Astrocyte (in vitro differentiated cells and primary cell): ENCODE results near the gene DIAPH1. TPM values are rescaled to one million over a fixed set of nuclear protein-coding genes. Genes with fewer than 3 reads are reported as not detected.

ENCODE experiments used
- DNase-seq: peaks from one replicate; pipeline ENCODE4 v3.0.0-alpha.2; 2010; ENCODE audit warnings: low read depth
- FAIRE-seq: peaks from 2 replicates; lab custom pipeline; 2011; peaks lifted over from hg19 to GRCh38; lab: Jason Lieb, UNC
- H2AFZ ChIP-seq: 2 replicates; pipeline ENCODE4 v1.6.0; 2012; ENCODE audit warnings: low read depth, low read length, inconsistent platforms
- H3K27ac ChIP-seq: 2 replicates; pipeline ENCODE4 v1.5.1; 2011; ENCODE audit warnings: low read depth, low read length, inconsistent platforms
- H3K27me3 ChIP-seq: 2 replicates; pipeline ENCODE4 v1.6.0; 2011; ENCODE audit warnings: low read length, inconsistent platforms; ENCODE audit not compliant: insufficient read depth
- H3K36me3 ChIP-seq: 2 replicates; pipeline ENCODE4 v1.5.1; 2011; ENCODE audit warnings: low read length, inconsistent platforms; ENCODE audit not compliant: insufficient read depth
- H3K4me1 ChIP-seq: 2 replicates; pipeline ENCODE4 v1.5.1; 2011; ENCODE audit warnings: low read length, inconsistent platforms; ENCODE audit not compliant: insufficient read depth
- H3K4me2 ChIP-seq: 2 replicates; pipeline ENCODE4 v1.6.0; 2012; ENCODE audit warnings: low read length, inconsistent platforms
- H3K4me3 ChIP-seq: 2 replicates; pipeline ENCODE4 v1.5.1; 2011; ENCODE audit warnings: low read depth, mild to moderate bottlenecking, low read length, inconsistent platforms; ENCODE audit not compliant: insufficient read depth
- H3K79me2 ChIP-seq: 2 replicates; pipeline ENCODE4 v1.6.0; 2012; ENCODE audit warnings: mild to moderate bottlenecking, low read length, inconsistent platforms; ENCODE audit not compliant: insufficient read depth
- H3K9ac ChIP-seq: 2 replicates; pipeline ENCODE4 v1.6.0; 2012; ENCODE audit warnings: mild to moderate bottlenecking, low read length, inconsistent platforms
- H3K9me3 ChIP-seq: 2 replicates; pipeline ENCODE4 v1.5.1; 2012; ENCODE audit warnings: low read depth, mild to moderate bottlenecking, low read length, inconsistent platforms; ENCODE audit not compliant: insufficient read depth
- H4K20me1 ChIP-seq: 2 replicates; pipeline ENCODE4 v1.6.0; 2012; ENCODE audit warnings: low read length, inconsistent platforms; ENCODE audit not compliant: insufficient read depth
- H3K27ac Mint-ChIP-seq: one replicate; pipeline ENCODE4 v1.8.0; 2021; ENCODE audit warnings: mild to moderate bottlenecking, mixed read lengths; ENCODE audit not compliant: unreplicated experiment
- H3K27me3 Mint-ChIP-seq: one replicate; pipeline ENCODE4 v1.8.0; 2021; ENCODE audit warnings: low read depth, mixed read lengths; ENCODE audit not compliant: unreplicated experiment
- H3K36me3 Mint-ChIP-seq: one replicate; pipeline ENCODE4 v1.8.0; 2021; ENCODE audit warnings: low read depth, mixed read lengths; ENCODE audit not compliant: unreplicated experiment
- H3K4me1 Mint-ChIP-seq: one replicate; pipeline ENCODE4 v1.8.0; 2021; ENCODE audit warnings: low read depth, mixed read lengths; ENCODE audit not compliant: unreplicated experiment
- H3K4me3 Mint-ChIP-seq: one replicate; pipeline ENCODE4 v1.8.0; 2021; ENCODE audit warnings: mild to moderate bottlenecking, moderate library complexity, mixed read lengths; ENCODE audit not compliant: unreplicated experiment
- H3K9me3 Mint-ChIP-seq: one replicate; pipeline ENCODE4 v1.8.0; 2021; ENCODE audit warnings: mild to moderate bottlenecking, mixed read lengths; ENCODE audit not compliant: unreplicated experiment
- CTCF ChIP-seq: IDR thresholded peaks from 2 replicates; pipeline ENCODE4 v1.5.1; 2011; ENCODE audit warnings: low read depth, mild to moderate bottlenecking, inconsistent platforms, low read length, moderate library complexity; ENCODE audit not compliant: insufficient read depth
- EZH2 ChIP-seq: IDR thresholded peaks from 2 replicates; pipeline ENCODE4 v1.6.1; 2012; ENCODE audit warnings: mild to moderate bottlenecking, low read length, inconsistent platforms; ENCODE audit not compliant: insufficient read depth
- total RNA-seq: library from RNA; stranded (reverse); gene quantifications from 2 replicates; pipeline ENCODE4 v1.2.1, GENCODE V29; 2021

The DIAPH1 gene
- total RNA-seq, 1 donor from 2014 or later = 78.8 TPM

DNA sequence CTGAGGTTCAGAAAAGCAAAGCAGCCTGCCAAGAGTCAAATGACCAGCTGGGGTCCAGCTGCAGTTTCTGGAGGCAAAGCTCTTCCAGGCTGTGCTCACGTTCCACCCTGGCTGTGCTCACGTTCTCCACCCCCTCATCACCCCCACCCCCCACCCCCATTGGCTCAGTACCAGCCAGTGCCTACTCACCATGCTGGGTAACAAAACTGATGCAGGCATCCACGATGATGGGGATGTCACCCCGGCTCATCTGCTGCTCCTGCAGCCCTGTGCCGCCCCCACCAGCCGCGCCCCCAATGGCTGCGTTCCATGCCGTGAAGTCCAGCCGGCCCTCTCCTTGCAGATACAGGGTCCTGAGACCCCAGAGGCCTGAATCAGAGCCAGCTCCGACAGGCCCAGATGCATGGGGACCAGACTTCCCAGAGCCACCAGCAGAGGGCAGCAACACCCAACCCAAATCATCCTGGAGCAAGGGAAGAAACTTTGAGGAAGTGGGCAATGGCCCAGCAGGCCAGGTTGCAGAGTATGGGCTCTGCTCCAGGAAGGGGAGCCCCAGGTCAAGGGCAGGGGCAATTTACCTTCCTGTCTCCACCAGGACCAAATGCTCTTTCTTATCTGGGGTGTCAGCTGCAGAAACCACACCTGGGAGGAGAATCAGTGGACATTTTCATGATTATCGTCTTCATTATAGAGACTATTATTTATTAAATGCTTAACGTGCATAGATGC, 46.1 kb upstream of the DIAPH1 start:
- H2AFZ ChIP-seq = no peak overlapping the region
- Mint-ChIP-seq H3K27ac (peak overlapping the region; percentile 27), H3K36me3 (peaks cover 21% of the 10 kb centered on the region)

DNA sequence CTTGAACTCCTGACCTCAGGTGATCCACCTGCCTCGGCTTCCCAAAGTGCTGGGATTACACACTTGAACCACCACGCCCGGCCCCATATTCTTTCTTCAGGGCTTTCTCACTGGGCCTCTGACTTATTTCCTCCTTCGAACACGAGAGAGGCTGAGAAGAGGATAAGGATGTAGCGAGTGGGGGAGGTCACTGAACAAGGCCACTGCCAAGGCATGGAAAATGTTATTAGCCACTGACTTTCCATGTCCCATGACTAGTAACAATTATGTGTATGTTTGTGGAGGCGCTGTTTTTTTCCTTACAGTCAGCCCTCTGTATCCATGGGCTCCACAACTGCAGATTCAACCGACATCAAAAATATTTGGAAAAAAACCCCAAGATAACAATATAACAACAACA, 44.7 kb upstream of the DIAPH1 start:
- peaks cover 3% of the 10 kb centered on the region for H3K4me1 Mint-ChIP-seq
- H3K9me3 Mint-ChIP-seq = no peaks in the 10 kb centered on the region
- H3K36me3 ChIP-seq = peaks cover 11% of the 10 kb centered on the region
- H3K4me1 ChIP-seq = peaks cover 3% of the 10 kb centered on the region
- no peak overlapping the region for H3K4me3 Mint-ChIP-seq
- DNase-seq (no peak), FAIRE-seq (no peak)
- no peak overlapping the region for H2AFZ ChIP-seq
- no peaks in the 10 kb centered on the region for H3K27me3 ChIP-seq
- H3K9ac ChIP-seq = no peak overlapping the region
- H3K79me2 ChIP-seq = no peaks in the 10 kb centered on the region
- TF ChIP-seq CTCF (no peak), EZH2 (no peak)
- no peaks in the 10 kb centered on the region for H3K9me3 ChIP-seq
- H3K4me3 ChIP-seq = no peak overlapping the region
- peaks cover 20% of the 10 kb centered on the region for H3K36me3 Mint-ChIP-seq
- no peaks in the 10 kb centered on the region for H3K27me3 Mint-ChIP-seq
- H4K20me1 ChIP-seq = no peaks in the 10 kb centered on the region
- H3K27ac Mint-ChIP-seq = no peak overlapping the region
- H3K27ac ChIP-seq = no peak overlapping the region
- H3K4me2 ChIP-seq = no peak overlapping the region

More for the DNA sequence above, 46.1 kb upstream of the DIAPH1 start:
- H3K9ac ChIP-seq = no peak overlapping the region
- no peak overlapping the region for H3K4me2 ChIP-seq
- TF ChIP-seq CTCF (peak; percentile 82), EZH2 (no peak)
- H3K4me3 Mint-ChIP-seq = no peak overlapping the region
- no peaks in the 10 kb centered on the region for H4K20me1 ChIP-seq
- H3K27me3 ChIP-seq = no peaks in the 10 kb centered on the region
- peaks cover 11% of the 10 kb centered on the region for H3K4me1 Mint-ChIP-seq
- H3K27ac ChIP-seq = no peak overlapping the region
- peaks cover 11% of the 10 kb centered on the region for H3K4me1 ChIP-seq
- H3K36me3 ChIP-seq = peaks cover 11% of the 10 kb centered on the region
- DNase-seq (peak; percentile 21), FAIRE-seq (no peak)
- no peaks in the 10 kb centered on the region for H3K9me3 ChIP-seq
- no peaks in the 10 kb centered on the region for H3K27me3 Mint-ChIP-seq
- H3K9me3 Mint-ChIP-seq = no peaks in the 10 kb centered on the region
- no peak overlapping the region for H3K4me3 ChIP-seq
- H3K79me2 ChIP-seq = no peaks in the 10 kb centered on the region

GRCh38 chr5:141662028-141662427, 43.2 kb upstream of the DIAPH1 start:
- Mint-ChIP-seq H3K9me3 (no peaks in the 10 kb centered on the region), H3K4me3 (no peak overlapping the region), H3K27ac (peak overlapping the region; percentile 80), H3K36me3 (peaks cover 28% of the 10 kb centered on the region), H3K27me3 (no peaks in the 10 kb centered on the region), H3K4me1 (peaks cover 14% of the 10 kb centered on the region)
- H3K4me3 ChIP-seq = no peak overlapping the region
- no peaks in the 10 kb centered on the region for H4K20me1 ChIP-seq
- no peak overlapping the region for H3K9ac ChIP-seq
- H3K79me2 ChIP-seq = no peaks in the 10 kb centered on the region
- TF ChIP-seq CTCF (no peak), EZH2 (no peak)
- FAIRE-seq (no peak), DNase-seq (no peak)
- peaks cover 12% of the 10 kb centered on the region for H3K4me1 ChIP-seq
- no peaks in the 10 kb centered on the region for H3K9me3 ChIP-seq
- H3K36me3 ChIP-seq = peaks cover 14% of the 10 kb centered on the region
- no peak overlapping the region for H3K4me2 ChIP-seq
- H2AFZ ChIP-seq = no peak overlapping the region
- no peaks in the 10 kb centered on the region for H3K27me3 ChIP-seq
- no peak overlapping the region for H3K27ac ChIP-seq
